K562 (cell line): ENCODE measurements around the gene CENPB.

ENCODE experiments used
- CBX2 ChIP-seq: fragments of 200-600 bp; sonication (generic); IDR thresholded peaks from one replicate; pipeline ENCODE4 v1.6.1; 2012; ENCODE audit warnings: mild to moderate bottlenecking, low read length, inconsistent platforms; ENCODE audit not compliant: insufficient read depth, poor library complexity, severe bottlenecking
- CTCF ChIP-seq, 3 experiments: IDR thresholded peaks in 2 of 3; conservative IDR thresholded peaks in 1 of 3; 2 replicates each; pipeline ENCODE4 v1.5.1; 2011 to 2012; ENCODE audit warnings: low read length in 3 of 3, mild to moderate bottlenecking in 3 of 3, control low read depth in 2 of 3, improper control_type of control experiment in 1 of 3, inconsistent platforms in 1 of 3, low read depth in 1 of 3, mixed read lengths in 1 of 3, moderate library complexity in 1 of 3; ENCODE audit not compliant: insufficient read depth in 2 of 3
- MTF1 ChIP-seq: fragments of 250-450 bp; sonication (Bioruptor Pico); IDR thresholded peaks from 2 replicates; pipeline ENCODE4 v1.9.0; 2021; ENCODE audit warnings: moderate library complexity, mild to moderate bottlenecking, inconsistent platforms, borderline replicate concordance
- POLR2A ChIP-seq: fragments of 450-650 bp; conservative IDR thresholded peaks from 2 replicates; pipeline ENCODE4 v1.6.1; 2016
- SMAD3 ChIP-seq: fragments of 450-650 bp; formaldehyde crosslinking; conservative IDR thresholded peaks from 2 replicates; pipeline ENCODE4 v1.4.0; 2020; ENCODE audit warnings: mild to moderate bottlenecking
- U2AF1 ChIP-seq: fragments of 200-400 bp; formaldehyde crosslinking; optimal IDR thresholded peaks from 2 replicates; pipeline ENCODE3; 2017; ENCODE audit warnings: mild to moderate bottlenecking, low read depth, low read length, moderate library complexity
- ZNF146 ChIP-seq: IDR thresholded peaks from one replicate; pipeline ENCODE4 v1.6.1; 2018; ENCODE audit warnings: missing compliant biosample characterization; ENCODE audit not compliant: unreplicated experiment
- ZNF23 ChIP-seq: fragments of 250-450 bp; sonication (Bioruptor Pico); IDR thresholded peaks from 2 replicates; pipeline ENCODE4 v1.4.0; 2020; ENCODE audit warnings: mild to moderate bottlenecking
- ZNF76 ChIP-seq: fragments of 250-450 bp; sonication (Bioruptor Pico); IDR thresholded peaks from 2 replicates; pipeline ENCODE4 v1.4.0; 2020; ENCODE audit warnings: mild to moderate bottlenecking, moderate library complexity, borderline replicate concordance
- TF ChIP-seq, protein P1 (sequence below): sonication (generic); formaldehyde crosslinking; IDR thresholded peaks from 2 replicates; pipeline ENCODE4 v1.8.1; 2022; ENCODE audit warnings: missing genetic modification reagents

DNA sequence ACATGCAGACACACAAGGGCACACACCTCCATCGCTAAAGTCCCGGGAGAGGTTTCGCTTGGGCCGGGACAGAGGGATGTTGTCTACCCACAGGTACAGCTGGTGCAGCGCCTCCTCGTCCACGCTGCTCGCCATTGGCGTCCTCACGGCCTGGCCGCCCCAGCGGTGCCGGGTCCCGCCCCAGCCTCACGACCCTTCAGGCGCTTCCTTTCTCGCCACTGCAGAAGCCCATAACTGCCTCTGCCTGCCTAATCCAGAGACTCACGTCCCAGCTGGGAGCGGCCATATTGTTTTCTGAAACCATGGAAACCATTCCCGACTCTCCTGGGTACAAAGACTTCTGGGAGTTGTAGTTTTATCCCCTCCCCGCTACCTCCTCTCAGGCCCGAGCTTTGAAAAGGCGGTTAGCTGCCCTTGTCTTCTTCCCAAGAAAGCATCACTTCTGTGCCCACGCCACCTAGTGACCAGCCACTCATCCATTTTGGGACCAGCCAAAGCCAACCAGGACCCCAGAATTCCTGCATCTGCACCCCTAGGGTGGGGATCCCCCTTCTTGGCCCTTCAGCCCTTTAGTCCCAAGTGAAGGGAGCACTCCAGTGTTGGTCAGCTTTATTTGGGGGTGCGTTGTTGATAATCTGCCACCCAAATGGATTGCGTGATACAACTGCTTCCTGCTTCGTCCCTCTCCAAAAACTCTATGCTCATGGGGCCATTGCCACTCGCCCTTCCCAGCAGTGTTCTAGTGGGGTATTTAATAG, 5.2 kb downstream of the CENPB start, which contains the start of gene SPEF1:
- TF ChIP-seq SMAD3, result no peak
- no peak for TF ChIP-seq POLR2A
- TF ChIP-seq ZNF76 (CRISPR knock-in tag), result no peak
- TF ChIP-seq CTCF (IDR thresholded peaks at IDR 0.05 in 2 of 3, conservative IDR thresholded peaks at IDR 0.05 in 1 of 3; ENCODE audit: insufficient read depth in 2 of 3, low read depth in 1 of 3, low read length in 3 of 3), result peak; percentile 50 to 60 (median 51)
- TF ChIP-seq, protein P1, sequence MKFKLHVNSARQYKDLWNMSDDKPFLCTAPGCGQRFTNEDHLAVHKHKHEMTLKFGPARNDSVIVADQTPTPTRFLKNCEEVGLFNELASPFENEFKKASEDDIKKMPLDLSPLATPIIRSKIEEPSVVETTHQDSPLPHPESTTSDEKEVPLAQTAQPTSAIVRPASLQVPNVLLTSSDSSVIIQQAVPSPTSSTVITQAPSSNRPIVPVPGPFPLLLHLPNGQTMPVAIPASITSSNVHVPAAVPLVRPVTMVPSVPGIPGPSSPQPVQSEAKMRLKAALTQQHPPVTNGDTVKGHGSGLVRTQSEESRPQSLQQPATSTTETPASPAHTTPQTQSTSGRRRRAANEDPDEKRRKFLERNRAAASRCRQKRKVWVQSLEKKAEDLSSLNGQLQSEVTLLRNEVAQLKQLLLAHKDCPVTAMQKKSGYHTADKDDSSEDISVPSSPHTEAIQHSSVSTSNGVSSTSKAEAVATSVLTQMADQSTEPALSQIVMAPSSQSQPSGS (CRISPR knock-in tag), result no peak
- TF ChIP-seq ZNF146, result no peak
- no peak for TF ChIP-seq U2AF1
- TF ChIP-seq MTF1 (CRISPR knock-in tag), result no peak
- TF ChIP-seq ZNF23 (CRISPR knock-in tag), result no peak
- no peak for TF ChIP-seq CBX2
